Memory B cell (primary cell): ENCODE measurements around the gene CRADD.
A peak's percentile ranks its signal among the peaks of the same experiment; 100 is the strongest.

Experiments used
- ATAC-seq: fragments of 150-1000 bp; cut with Tn5 transposase; 2 replicates; pipeline ENCODE4 v1.10.0; 2021; ENCODE audit warnings: low read depth, mild to moderate bottlenecking, moderate library complexity
- DNase-seq, 2 donors: peaks; one replicate each; pipeline ENCODE4 v3.0.0; 2022; ENCODE audit warnings: low spot score in 2 of 2
- H3K27ac Mint-ChIP-seq: one replicate; pipeline ENCODE4 v1.8.0; 2022; ENCODE audit warnings: mild to moderate bottlenecking, moderate library complexity, mixed read lengths
- H3K27me3 Mint-ChIP-seq: one replicate; pipeline ENCODE4 v1.8.0; 2022; ENCODE audit warnings: mixed read lengths
- H3K36me3 Mint-ChIP-seq: one replicate; pipeline ENCODE4 v1.8.0; 2022; ENCODE audit warnings: mild to moderate bottlenecking, mixed read lengths
- H3K4me1 Mint-ChIP-seq: one replicate; pipeline ENCODE4 v1.8.0; 2022; ENCODE audit warnings: mixed read lengths
- H3K4me3 Mint-ChIP-seq: one replicate; pipeline ENCODE4 v1.8.0; 2022; ENCODE audit warnings: mild to moderate bottlenecking, moderate library complexity, mixed read lengths
- H3K9me3 Mint-ChIP-seq: one replicate; pipeline ENCODE4 v1.8.0; 2022; ENCODE audit warnings: mixed read lengths

The CRADD gene

GRCh38 chr12:93805736-93806141 lies 128.6 kb downstream of the CRADD start:
- H3K27me3 Mint-ChIP-seq = no peaks in the 10 kb centered on the region
- no peak overlapping the region for H3K4me3 Mint-ChIP-seq
- peaks cover 2% of the 10 kb centered on the region for H3K36me3 Mint-ChIP-seq
- H3K4me1 Mint-ChIP-seq = no peaks in the 10 kb centered on the region
- DNase-seq (no peak), ATAC-seq (no peak)
- no peak overlapping the region for H3K27ac Mint-ChIP-seq
- H3K9me3 Mint-ChIP-seq = peaks cover 2% of the 10 kb centered on the region

- no peak for DNase-seq
- Mint-ChIP-seq H3K9me3 (peaks cover 2% of the 10 kb centered on the region), H3K4me1 (no peaks in the 10 kb centered on the region), H3K4me3 (no peak overlapping the region), H3K27ac (no peak overlapping the region), H3K27me3 (no peaks in the 10 kb centered on the region), H3K36me3 (peaks cover 2% of the 10 kb centered on the region)
- no peak for ATAC-seq
Measured at GRCh38 chr12:93807354-93807753, 130.2 kb downstream of the CRADD start.

GRCh38 chr12:93808169-93808899 lies 131.2 kb downstream of the CRADD start:
- DNase-seq (no peak), ATAC-seq (peak; percentile 35)
- Mint-ChIP-seq H3K27me3 (no peaks in the 10 kb centered on the region), H3K4me1 (no peaks in the 10 kb centered on the region), H3K9me3 (peaks cover 2% of the 10 kb centered on the region), H3K4me3 (no peak overlapping the region), H3K36me3 (peaks cover 2% of the 10 kb centered on the region), H3K27ac (no peak overlapping the region)

GRCh38 chr12:93812626-93813025 lies 135.5 kb downstream of the CRADD start:
- Mint-ChIP-seq H3K36me3 (peaks cover 2% of the 10 kb centered on the region), H3K27me3 (no peaks in the 10 kb centered on the region), H3K27ac (no peak overlapping the region), H3K4me3 (no peak overlapping the region), H3K4me1 (no peaks in the 10 kb centered on the region), H3K9me3 (no peaks in the 10 kb centered on the region)
- DNase-seq (no peak), ATAC-seq (no peak)

GRCh38 chr12:93813186-93813585 lies 136.0 kb downstream of the CRADD start:
- H3K9me3 Mint-ChIP-seq = no peaks in the 10 kb centered on the region

GRCh38 chr12:93813972-93814821 lies 137.0 kb downstream of the CRADD start:
- DNase-seq = no peak
- no peak overlapping the region for H3K27ac Mint-ChIP-seq
- no peaks in the 10 kb centered on the region for H3K9me3 Mint-ChIP-seq
- no peaks in the 10 kb centered on the region for H3K4me1 Mint-ChIP-seq
- no peak overlapping the region for H3K4me3 Mint-ChIP-seq
- H3K27me3 Mint-ChIP-seq = no peaks in the 10 kb centered on the region
- ATAC-seq = no peak
- H3K36me3 Mint-ChIP-seq = peaks cover 4% of the 10 kb centered on the region

More at GRCh38 chr12:93813186-93813585, 136.0 kb downstream of the CRADD start:
- Mint-ChIP-seq H3K36me3 (peaks cover 4% of the 10 kb centered on the region), H3K27ac (no peak overlapping the region), H3K4me1 (no peaks in the 10 kb centered on the region), H3K4me3 (no peak overlapping the region), H3K27me3 (no peaks in the 10 kb centered on the region)
- ATAC-seq (no peak), DNase-seq (no peak)

GRCh38 chr12:93818488-93819049 lies 141.4 kb downstream of the CRADD start:
- no peak overlapping the region for H3K27ac Mint-ChIP-seq
- no peak overlapping the region for H3K4me3 Mint-ChIP-seq
- peaks cover 11% of the 10 kb centered on the region for H3K36me3 Mint-ChIP-seq
- DNase-seq (no peak), ATAC-seq (no peak)
- H3K27me3 Mint-ChIP-seq = no peaks in the 10 kb centered on the region
- no peaks in the 10 kb centered on the region for H3K4me1 Mint-ChIP-seq
- no peaks in the 10 kb centered on the region for H3K9me3 Mint-ChIP-seq

- ATAC-seq = no peak
- no peak for DNase-seq
- Mint-ChIP-seq H3K36me3 (peaks cover 11% of the 10 kb centered on the region), H3K4me1 (no peaks in the 10 kb centered on the region), H3K9me3 (no peaks in the 10 kb centered on the region), H3K27me3 (no peaks in the 10 kb centered on the region), H3K27ac (no peak overlapping the region), H3K4me3 (no peak overlapping the region)
Measured at GRCh38 chr12:93819050-93819491, 141.9 kb downstream of the CRADD start.

GRCh38 chr12:93823616-93824391 lies 146.6 kb downstream of the CRADD start:
- ATAC-seq = no peak
- Mint-ChIP-seq H3K27ac (no peak overlapping the region), H3K4me1 (peaks cover 2% of the 10 kb centered on the region), H3K4me3 (no peak overlapping the region), H3K36me3 (peaks cover 9% of the 10 kb centered on the region), H3K27me3 (no peaks in the 10 kb centered on the region), H3K9me3 (no peaks in the 10 kb centered on the region)
- DNase-seq = no peak

- DNase-seq (no peak), ATAC-seq (no peak)
- Mint-ChIP-seq H3K27me3 (no peaks in the 10 kb centered on the region), H3K9me3 (no peaks in the 10 kb centered on the region), H3K36me3 (peaks cover 9% of the 10 kb centered on the region), H3K4me1 (peaks cover 2% of the 10 kb centered on the region), H3K27ac (no peak overlapping the region), H3K4me3 (no peak overlapping the region)
Measured at GRCh38 chr12:93824514-93825500, 147.6 kb downstream of the CRADD start.

GRCh38 chr12:93825501-93825888 lies 148.3 kb downstream of the CRADD start:
- H3K4me3 Mint-ChIP-seq = no peak overlapping the region
- H3K27me3 Mint-ChIP-seq = no peaks in the 10 kb centered on the region
- peaks cover 8% of the 10 kb centered on the region for H3K36me3 Mint-ChIP-seq
- ATAC-seq (no peak), DNase-seq (no peak)
- H3K27ac Mint-ChIP-seq = no peak overlapping the region
- H3K9me3 Mint-ChIP-seq = no peaks in the 10 kb centered on the region
- peaks cover 2% of the 10 kb centered on the region for H3K4me1 Mint-ChIP-seq

GRCh38 chr12:93825931-93826555 lies 148.9 kb downstream of the CRADD start:
- ATAC-seq = no peak
- peaks cover 5% of the 10 kb centered on the region for H3K36me3 Mint-ChIP-seq
- no peak overlapping the region for H3K27ac Mint-ChIP-seq
- no peaks in the 10 kb centered on the region for H3K9me3 Mint-ChIP-seq
- peaks cover 2% of the 10 kb centered on the region for H3K4me1 Mint-ChIP-seq
- no peak for DNase-seq
- H3K4me3 Mint-ChIP-seq = no peak overlapping the region
- H3K27me3 Mint-ChIP-seq = no peaks in the 10 kb centered on the region
